H1 (cell line): ENCODE results near the gene COA1. TPM values are rescaled to one million over a fixed set of nuclear protein-coding genes. Genes with fewer than 3 reads are reported as not detected.

Experiments
- CTCF ChIA-PET: fragments of 300-600 bp; sonication (Branson Sonifier 250); formaldehyde crosslinking; loops from one replicate; lab custom pipeline; 2021; ENCODE audit not compliant: partially characterized antibody; lab: Charles Lee
- POLR2A ChIA-PET: fragments of 300-600 bp; sonication (Branson Sonifier 250); formaldehyde crosslinking; loops from one replicate; lab custom pipeline; 2021; ENCODE audit warnings: inconsistent platforms; ENCODE audit not compliant: partially characterized antibody; lab: Charles Lee
- DNase-seq, 2 experiments: peaks; one replicate each; pipeline versions ENCODE4 v3.0.0 to v3.0.0-alpha.2; 2010 to 2022; ENCODE audit warnings: low spot score in 2 of 2, low read depth in 1 of 2, mixed read lengths in 1 of 2
- FAIRE-seq: peaks from 2 replicates; lab custom pipeline; 2011; peaks lifted over from hg19 to GRCh38; lab: Jason Lieb, UNC
- H2AFZ ChIP-seq: 2 replicates; pipeline ENCODE4 v1.8.1; 2012; ENCODE audit warnings: low read length, inconsistent platforms
- H2AK5ac ChIP-seq: 2 replicates; pipeline ENCODE4 v1.6.1; 2013; ENCODE audit warnings: low read depth, low read length
- H2BK120ac ChIP-seq: replicated peaks from 2 replicates; pipeline ENCODE3; 2013; ENCODE audit warnings: low read depth, low read length, inconsistent platforms
- H2BK12ac ChIP-seq: 2 replicates; pipeline ENCODE4 v1.6.1; 2013; ENCODE audit warnings: low read depth, low read length
- H2BK15ac ChIP-seq: 2 replicates; pipeline ENCODE4 v1.6.1; 2013; ENCODE audit warnings: low read length
- H2BK20ac ChIP-seq: 2 replicates; pipeline ENCODE4 v1.6.1; 2013; ENCODE audit warnings: low read length
- H2BK5ac ChIP-seq: 2 replicates; pipeline ENCODE4 v1.6.1; 2013; ENCODE audit warnings: low read depth, low read length
- H3K14ac ChIP-seq: 2 replicates; pipeline ENCODE4 v1.6.1; 2013; ENCODE audit warnings: inconsistent platforms; ENCODE audit not compliant: insufficient read length
- H3K18ac ChIP-seq: 2 replicates; pipeline ENCODE4 v1.6.1; 2013; ENCODE audit warnings: low read length; ENCODE audit errors: extremely low read depth
- H3K23ac ChIP-seq: 2 replicates; pipeline ENCODE4 v1.6.1; 2013; ENCODE audit warnings: inconsistent platforms; ENCODE audit not compliant: insufficient read length
- H3K23me2 ChIP-seq: 2 replicates; pipeline ENCODE4 v1.6.1; 2013; ENCODE audit warnings: low read depth, low read length
- H3K27ac ChIP-seq: 2 replicates; pipeline ENCODE4 v1.6.1; 2011; ENCODE audit warnings: low read depth, low read length, inconsistent platforms
- H3K27me3 ChIP-seq, 4 experiments: replicated peaks in 1 of 4; 1 replicate in 1 of 4; 2 replicates in 3 of 4; pipeline versions ENCODE4 v1.6.1 to v1.8.1; 2011 to 2013; ENCODE audit warnings: low read length in 3 of 4, mild to moderate bottlenecking in 3 of 4, inconsistent platforms in 2 of 4, mixed read lengths in 2 of 4, moderate library complexity in 1 of 4; ENCODE audit not compliant: control insufficient read depth in 3 of 4, insufficient read depth in 3 of 4; ENCODE audit errors: extremely low read depth in 1 of 4
- H3K36me3 ChIP-seq, 4 experiments: 2 replicates each; pipeline versions ENCODE4 v1.6.1 to v1.8.1; 2011 to 2013; ENCODE audit warnings: mild to moderate bottlenecking in 4 of 4, low read length in 3 of 4, moderate library complexity in 2 of 4, control low read depth in 1 of 4, inconsistent platforms in 1 of 4; ENCODE audit not compliant: insufficient read depth in 4 of 4, control insufficient read depth in 2 of 4
- H3K4ac ChIP-seq: replicated peaks from 2 replicates; pipeline ENCODE3; 2013; ENCODE audit warnings: low read length, low read depth, mixed read lengths, inconsistent platforms; ENCODE audit not compliant: insufficient read length
- H3K4me1 ChIP-seq, 4 experiments: replicated peaks in 1 of 4; 1 replicate in 1 of 4; 2 replicates in 3 of 4; pipeline versions ENCODE4 v1.6.1 to v1.8.1; 2011 to 2013; ENCODE audit warnings: low read length in 3 of 4, inconsistent platforms in 2 of 4, mixed read lengths in 1 of 4; ENCODE audit not compliant: insufficient read depth in 4 of 4, control insufficient read depth in 3 of 4
- H3K4me2 ChIP-seq, 2 experiments: 2 replicates each; pipeline versions ENCODE4 v1.6.1 to v1.8.1; 2011 to 2013; ENCODE audit warnings: low read depth in 2 of 2, low read length in 2 of 2, control low read depth in 1 of 2, inconsistent platforms in 1 of 2, mild to moderate bottlenecking in 1 of 2; ENCODE audit not compliant: insufficient read depth in 1 of 2
- H3K4me3 ChIP-seq, 4 experiments: fragments of 200-600, 300-600 bp in 1 of 4; sonication (generic), shearing (Covaris generic), sonication (Bioruptor Twin) in 1 of 4; 2 replicates each; pipeline versions ENCODE4 v1.5.1 to v1.8.1; 2011 to 2016; ENCODE audit warnings: low read length in 4 of 4, low read depth in 3 of 4, control low read depth in 2 of 4, inconsistent platforms in 2 of 4, mild to moderate bottlenecking in 2 of 4, mixed read lengths in 1 of 4, moderate library complexity in 1 of 4; ENCODE audit not compliant: insufficient read depth in 2 of 4; ENCODE audit errors: extremely low read depth in 1 of 4
- H3K56ac ChIP-seq: replicated peaks from 2 replicates; pipeline ENCODE3; 2013; ENCODE audit warnings: low read depth, mild to moderate bottlenecking, mixed read lengths, low read length, inconsistent platforms; ENCODE audit not compliant: insufficient read length
- H3K79me1 ChIP-seq: 2 replicates; pipeline ENCODE4 v1.6.1; 2013; ENCODE audit warnings: low read depth, low read length, control low read depth
- H3K79me2 ChIP-seq, 2 experiments: 2 replicates each; pipeline versions ENCODE4 v1.6.1 to v1.8.1; 2012 to 2013; ENCODE audit warnings: low read length in 2 of 2, mild to moderate bottlenecking in 2 of 2, inconsistent platforms in 1 of 2; ENCODE audit not compliant: insufficient read depth in 2 of 2, control insufficient read depth in 1 of 2
- H3K9ac ChIP-seq, 4 experiments: replicated peaks in 1 of 4; 1 replicate in 1 of 4; 2 replicates in 3 of 4; pipeline versions ENCODE4 v1.6.1 to v1.8.1; 2011 to 2013; ENCODE audit warnings: low read depth in 3 of 4, low read length in 3 of 4, control low read depth in 2 of 4, mild to moderate bottlenecking in 2 of 4, moderate library complexity in 2 of 4, inconsistent platforms in 1 of 4; ENCODE audit errors: extremely low read depth in 1 of 4
- H3K9me3 ChIP-seq, 2 experiments: 2 replicates each; pipeline versions ENCODE4 v1.6.1 to v1.8.1; 2012 to 2013; ENCODE audit warnings: mild to moderate bottlenecking in 2 of 2, moderate library complexity in 2 of 2, control low read depth in 1 of 2, inconsistent platforms in 1 of 2, low read depth in 1 of 2, low read length in 1 of 2, mixed read lengths in 1 of 2; ENCODE audit not compliant: insufficient read depth in 2 of 2
- H4K20me1 ChIP-seq, 2 experiments: replicated peaks in 1 of 2; 2 replicates each; pipeline versions ENCODE3 to v1.8.1; 2011 to 2013; ENCODE audit warnings: inconsistent platforms in 2 of 2, low read length in 2 of 2, mild to moderate bottlenecking in 1 of 2; ENCODE audit not compliant: insufficient read depth in 2 of 2, control insufficient read depth in 1 of 2
- H4K5ac ChIP-seq: 2 replicates; pipeline ENCODE4 v1.6.1; 2013; ENCODE audit warnings: low read length, low read depth, mixed read lengths, inconsistent platforms; ENCODE audit not compliant: insufficient read length
- H4K8ac ChIP-seq: 2 replicates; pipeline ENCODE4 v1.8.0; 2013; ENCODE audit warnings: mild to moderate bottlenecking, moderate library complexity, low read length, inconsistent platforms; ENCODE audit not compliant: insufficient read depth; ENCODE audit errors: extremely low read depth
- H4K91ac ChIP-seq: replicated peaks from 2 replicates; pipeline ENCODE3; 2013; ENCODE audit warnings: low read length, mixed read lengths, inconsistent platforms; ENCODE audit not compliant: insufficient read length
- CBX8 ChIP-seq: fragments of 300-800, 300-1000 bp; sonication (generic); IDR thresholded peaks from 2 replicates; pipeline ENCODE4 v1.7.1; 2016; ENCODE audit warnings: low read depth, low read length, borderline replicate concordance
- EP300 ChIP-seq, 2 experiments: IDR thresholded peaks; 1 replicate in 1 of 2; 2 replicates in 1 of 2; pipeline ENCODE4 v1.6.1; 2011 to 2012; ENCODE audit warnings: low read depth in 2 of 2, low read length in 2 of 2, mild to moderate bottlenecking in 2 of 2, borderline replicate concordance in 1 of 2, inconsistent platforms in 1 of 2, moderate library complexity in 1 of 2
- HDAC2 ChIP-seq, 2 experiments: fragments of 300-600 bp in 1 of 2; sonication (generic) in 1 of 2; IDR thresholded peaks; 2 replicates each; pipeline ENCODE4 v1.6.1; 2011 to 2012; ENCODE audit warnings: low read depth in 2 of 2, low read length in 2 of 2, mild to moderate bottlenecking in 2 of 2, moderate library complexity in 2 of 2, borderline replicate concordance in 1 of 2, inconsistent platforms in 1 of 2
- JUN ChIP-seq: IDR thresholded peaks from 2 replicates; pipeline ENCODE4 v1.6.1; 2011; ENCODE audit warnings: low read depth, mild to moderate bottlenecking, improper control_type of control experiment, low read length
- SAP30 ChIP-seq: fragments of 300-600 bp; sonication (generic); IDR thresholded peaks from 2 replicates; pipeline ENCODE4 v1.7.1; 2012; ENCODE audit warnings: low read length, moderate library complexity, mild to moderate bottlenecking, inconsistent platforms; ENCODE audit not compliant: insufficient read depth, insufficient replicate concordance
- SP1 ChIP-seq: IDR thresholded peaks from 2 replicates; pipeline ENCODE4 v1.6.1; 2011; ENCODE audit warnings: low read depth, low read length
- SP2 ChIP-seq: IDR thresholded peaks from 2 replicates; pipeline ENCODE4 v1.6.1; 2012; ENCODE audit warnings: mild to moderate bottlenecking, low read length, inconsistent platforms
- TAF1 ChIP-seq: IDR thresholded peaks from 2 replicates; pipeline ENCODE4 v1.6.1; 2011; ENCODE audit warnings: mild to moderate bottlenecking, low read depth, low read length
- TBP ChIP-seq: IDR thresholded peaks from 2 replicates; pipeline ENCODE4 v1.6.1; 2011; ENCODE audit warnings: low read depth, low read length, improper control_type of control experiment
- WGBS, 2 experiments: shearing (Covaris generic) in 1 of 2; methylation state at CpG; one replicate each; pipeline versions ENCODE4 v1.1.6 to v1.1.7; 2013 to 2015; ENCODE audit warnings: low lambda C conversion rate in 2 of 2, mixed read lengths in 2 of 2, inconsistent platforms in 1 of 2, low coverage in 1 of 2, missing lambda C conversion rate in 1 of 2; ENCODE audit not compliant: insufficient replicate concordance in 2 of 2, insufficient coverage in 1 of 2, insufficient read length in 1 of 2; ENCODE audit errors: extremely low coverage in 1 of 2, missing lambda C conversion rate in 1 of 2; 5-methylcytosine and 5-hydroxymethylcytosine counted together
- polyA plus RNA-seq, 7 experiments: library from polyadenylated mRNA; depleted of rRNA in 3 of 7; stranded (reverse) in 5 of 7; unstranded in 2 of 7; fragments of >200 nt in 5 of 7; fragments of 200-250 nt in 2 of 7; gene quantifications; 1 replicate in 5 of 7; 2 replicates in 1 of 7; 4 replicates in 1 of 7; pipeline versions ENCODE4 v1.2.1 to v1.2.3, GENCODE V29; 2011 to 2013; ENCODE audit warnings: missing spikeins in 2 of 7, mixed read lengths in 2 of 7
- total RNA-seq: library from RNA; stranded (reverse); fragmentation: NEBNext Ultra II Directional; extraction: Animal tissue kit (Norgen Biotek cat#: 25700); gene quantifications from 2 replicates; pipeline ENCODE4 v1.2.1, GENCODE V29; 2021

Gene COA1
- total and polyA plus RNA-seq, 2 of the 8 experiments (the other 6 are each of a cell fraction or from before 2014, with no cell fraction given), result 98.6 to 143 TPM

- DNase-seq (no peak), FAIRE-seq (no peak)
- ChIA-PET CTCF (interaction anchor here (0.8 to 2.0 kb wide), 3 partner anchors 44 to 73 kb away, joined by 4 to 9 read pairs (median 4); partner anchors contain the start of gene STK17A), POLR2A (no interaction called here)
- no peaks in the 10 kb centered on the region for H3K27me3 ChIP-seq
- no peak overlapping the region for H3K27ac ChIP-seq
- no peak overlapping the region for H3K9ac ChIP-seq
- no peak overlapping the region for H2BK120ac ChIP-seq
- no peak overlapping the region for H3K14ac ChIP-seq
- no peak overlapping the region for H2BK20ac ChIP-seq
- H4K20me1 ChIP-seq, result peaks cover 0 to 1% of the 10 kb centered on the region in 2 experiments
- peaks cover 0 to 15% (median 3%) of the 10 kb centered on the region in 4 experiments; a peak in 2 of 8 replicates for H3K36me3 ChIP-seq
- no peak overlapping the region for H3K4ac ChIP-seq
- no peak overlapping the region for H4K91ac ChIP-seq
- no peak overlapping the region for H3K4me2 ChIP-seq
- 81% methylated on average over 2 of the region's 2 CpGs; no CpG with 5 or more reads in 1 of the 2 experiments for WGBS, 2 experiments
- H3K9me3 ChIP-seq, result no peaks in the 10 kb centered on the region
- H3K56ac ChIP-seq, result no peak overlapping the region
- H3K4me1 ChIP-seq, result peaks cover 0 to 2% (median 0%) of the 10 kb centered on the region in 4 experiments; a peak in 1 of 7 replicates
- H2AFZ ChIP-seq, result no peak overlapping the region
- H4K8ac ChIP-seq, result no peak overlapping the region
- no peak overlapping the region for H3K23ac ChIP-seq
- H2BK12ac ChIP-seq, result no peak overlapping the region
- no peak overlapping the region for H2BK15ac ChIP-seq
- H3K79me2 ChIP-seq, result no peaks in the 10 kb centered on the region
- no peak overlapping the region for H4K5ac ChIP-seq
- no peak overlapping the region for H2AK5ac ChIP-seq
- H3K4me3 ChIP-seq, result no peak overlapping the region
- H2BK5ac ChIP-seq, result no peak overlapping the region
- TF ChIP-seq EP300 (IDR thresholded peaks at IDR 0.05; ENCODE audit: borderline replicate concordance in 1 of 2, low read depth in 2 of 2, low read length in 2 of 2), result no peak
- no peak for TF ChIP-seq TBP
- no peak for TF ChIP-seq SP2
- no peak for TF ChIP-seq TAF1
- TF ChIP-seq SAP30, result no peak
- no peak for TF ChIP-seq JUN
- TF ChIP-seq HDAC2 (IDR thresholded peaks at IDR 0.05; ENCODE audit: borderline replicate concordance in 1 of 2, low read depth in 2 of 2, low read length in 2 of 2), result no peak
- no peak for TF ChIP-seq SP1
- no peak for TF ChIP-seq CBX8
- H3K18ac ChIP-seq, result no peak overlapping the region
- H3K79me1 ChIP-seq, result no peaks in the 10 kb centered on the region
- no peaks in the 10 kb centered on the region for H3K23me2 ChIP-seq
Observed at GRCh38 chr7:43626695-43627094, 102.6 kb downstream of the COA1 start.
